Measurements from ENCODE around the gene ICOSLG.

DNA sequence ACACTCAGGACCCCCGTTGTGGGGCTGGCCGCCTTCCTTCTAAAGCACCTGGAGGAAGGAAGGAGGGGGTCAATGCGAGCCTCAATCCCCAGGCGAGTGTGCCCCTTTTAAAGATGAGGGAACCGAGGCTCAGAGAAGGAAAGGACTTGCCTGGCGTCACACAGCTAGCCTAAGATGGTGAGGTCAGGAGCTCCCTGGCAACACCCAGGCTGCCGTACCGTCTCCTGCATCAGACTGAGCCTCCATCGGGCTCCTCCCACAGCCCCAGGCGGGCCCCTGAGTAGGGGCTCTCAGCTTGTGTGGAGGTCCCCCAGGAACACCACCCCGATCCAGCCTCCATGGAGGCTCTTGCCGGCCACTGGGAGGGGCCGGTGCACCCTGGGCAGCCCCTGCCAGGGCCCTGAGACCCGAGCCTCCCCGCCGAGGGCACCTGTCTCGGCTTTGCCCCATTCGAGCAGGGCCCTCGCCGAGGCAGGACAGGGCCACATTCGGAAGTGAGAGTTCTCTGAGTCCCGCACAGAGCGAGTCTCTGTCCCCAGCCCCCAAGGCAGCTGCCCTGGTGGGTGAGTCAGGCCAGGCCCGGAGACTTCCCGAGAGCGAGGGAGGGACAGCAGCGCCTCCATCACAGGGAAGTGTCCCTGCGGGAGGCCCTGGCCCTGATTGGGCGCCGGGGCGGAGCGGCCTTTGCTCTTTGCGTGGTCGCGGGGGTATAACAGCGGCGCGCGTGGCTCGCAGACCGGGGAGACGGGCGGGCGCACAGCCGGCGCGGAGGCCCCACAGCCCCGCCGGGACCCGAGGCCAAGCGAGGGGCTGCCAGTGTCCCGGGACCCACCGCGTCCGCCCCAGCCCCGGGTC is 44.6 kb upstream of the ICOSLG start, which contains the start of gene AIRE:
- TF ChIP-seq, protein P1, sequence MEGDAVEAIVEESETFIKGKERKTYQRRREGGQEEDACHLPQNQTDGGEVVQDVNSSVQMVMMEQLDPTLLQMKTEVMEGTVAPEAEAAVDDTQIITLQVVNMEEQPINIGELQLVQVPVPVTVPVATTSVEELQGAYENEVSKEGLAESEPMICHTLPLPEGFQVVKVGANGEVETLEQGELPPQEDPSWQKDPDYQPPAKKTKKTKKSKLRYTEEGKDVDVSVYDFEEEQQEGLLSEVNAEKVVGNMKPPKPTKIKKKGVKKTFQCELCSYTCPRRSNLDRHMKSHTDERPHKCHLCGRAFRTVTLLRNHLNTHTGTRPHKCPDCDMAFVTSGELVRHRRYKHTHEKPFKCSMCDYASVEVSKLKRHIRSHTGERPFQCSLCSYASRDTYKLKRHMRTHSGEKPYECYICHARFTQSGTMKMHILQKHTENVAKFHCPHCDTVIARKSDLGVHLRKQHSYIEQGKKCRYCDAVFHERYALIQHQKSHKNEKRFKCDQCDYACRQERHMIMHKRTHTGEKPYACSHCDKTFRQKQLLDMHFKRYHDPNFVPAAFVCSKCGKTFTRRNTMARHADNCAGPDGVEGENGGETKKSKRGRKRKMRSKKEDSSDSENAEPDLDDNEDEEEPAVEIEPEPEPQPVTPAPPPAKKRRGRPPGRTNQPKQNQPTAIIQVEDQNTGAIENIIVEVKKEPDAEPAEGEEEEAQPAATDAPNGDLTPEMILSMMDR (IDR thresholded peaks at IDR 0.05; ENCODE audit: borderline replicate concordance, extremely low read depth, low read length, poor library complexity, severe bottlenecking) = no peak
- TF ChIP-seq EZH2 (IDR thresholded peaks at IDR 0.05; ENCODE audit: borderline replicate concordance, low read depth, low read length, severe bottlenecking) = no peak

Data from DND-41 (cell line).